GM12874 (cell line): ENCODE data around the gene LASP1.

Source experiments
- CTCF ChIP-seq: IDR thresholded peaks from 2 replicates; pipeline ENCODE4 v1.5.1; 2011; ENCODE audit warnings: low read depth, mild to moderate bottlenecking, control low read depth, low read length, moderate library complexity; ENCODE audit not compliant: insufficient read depth

Gene LASP1

GRCh38 chr17:38943607-38944006, 73.7 kb downstream of the LASP1 start:
- TF ChIP-seq CTCF, result no peak

DNA sequence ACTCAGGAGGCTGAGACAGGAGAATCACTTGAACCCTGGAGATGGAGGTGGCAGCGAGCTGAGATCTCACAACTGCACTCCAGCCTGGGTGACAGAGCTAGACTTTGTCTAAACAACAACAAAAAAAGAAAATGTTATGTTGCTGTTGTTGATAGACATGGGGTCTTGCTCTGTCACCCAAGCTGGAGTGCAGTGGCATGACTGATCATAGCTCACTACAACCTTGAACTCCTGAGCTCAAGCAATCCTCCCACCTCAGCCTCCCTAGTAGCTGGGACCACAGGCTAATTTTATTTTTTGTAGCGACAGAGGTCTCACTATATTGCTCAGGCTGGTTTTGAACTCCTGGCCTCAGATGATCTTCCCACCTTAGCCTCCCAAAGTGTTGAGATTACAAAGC, 77.3 kb downstream of the LASP1 start:
- TF ChIP-seq CTCF, result no peak

DNA sequence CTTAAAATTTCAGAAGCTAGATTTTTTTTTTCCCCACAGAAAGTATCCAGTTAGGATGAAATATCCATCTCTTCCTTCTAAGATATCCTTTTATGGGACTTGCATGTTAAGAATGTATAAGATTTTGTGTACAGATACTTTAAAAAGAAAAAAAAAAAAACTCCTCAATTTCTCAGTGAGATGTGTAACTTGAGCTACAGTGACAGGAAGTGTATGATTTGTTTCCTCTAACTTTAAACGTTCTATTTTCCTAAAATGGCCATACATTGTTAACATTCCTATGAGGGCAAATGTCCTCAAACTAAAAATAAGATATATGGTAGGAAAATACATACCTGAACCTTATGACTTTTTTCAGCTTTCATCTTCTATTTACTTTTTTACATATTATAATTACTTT, 88.5 kb downstream of the LASP1 start:
- TF ChIP-seq CTCF, result no peak

- TF ChIP-seq CTCF, result no peak
These were observed 88.9 kb downstream of the LASP1 start for GRCh38 chr17:38958756-38959155.

- no peak for TF ChIP-seq CTCF
These were observed 89.7 kb downstream of the LASP1 start for GRCh38 chr17:38959508-38959907.

DNA sequence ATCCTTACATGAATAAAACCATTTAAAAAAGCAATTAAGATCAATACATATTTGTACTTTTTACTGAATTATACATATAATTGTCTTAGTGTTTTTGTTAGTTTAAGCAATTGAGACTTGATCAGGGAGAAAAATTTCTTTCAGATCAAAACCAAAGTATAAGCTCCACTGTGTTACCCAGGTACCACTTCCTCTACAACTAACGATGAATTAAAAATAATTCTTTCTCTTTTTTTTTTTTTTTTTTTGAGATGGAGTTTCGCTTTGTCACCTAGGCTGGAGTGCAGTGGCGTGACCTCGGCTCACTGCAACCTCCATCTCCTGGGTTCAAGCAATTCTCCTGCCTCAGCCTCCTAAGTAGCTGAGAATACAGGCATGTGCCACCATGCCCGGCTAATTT, 90.5 kb downstream of the LASP1 start:
- TF ChIP-seq CTCF, result no peak

GRCh38 chr17:38961413-38961812, 91.6 kb downstream of the LASP1 start:
- TF ChIP-seq CTCF, result no peak

- no peak for TF ChIP-seq CTCF
These were observed 97.5 kb downstream of the LASP1 start, which contains the start of gene FBXO47 for GRCh38 chr17:38967290-38967738. TSS of gene FBXO47 (minus strand) at chr17:38967403. CDS start at chr17:38963025, 4,378 bp downstream.
